SK-N-SH (cell line): ENCODE data around the gene CEACAM1. TPM values are rescaled to one million over a fixed set of nuclear protein-coding genes. Genes with fewer than 3 reads are reported as not detected.

Experiments
- CTCF ChIA-PET: fragments of 300-600, 350-600 bp; formaldehyde crosslinking; extraction: SDS; loops from one replicate; lab custom pipeline; 2021; lab: Yijun Ruan, JAX
- POLR2A ChIA-PET: fragments of 350-600 bp; sonication (Branson Sonifier 250); formaldehyde crosslinking; extraction: SDS; loops from one replicate; lab custom pipeline; 2020; ENCODE audit warnings: antibody characterized with exemption, inconsistent platforms; lab: Yijun Ruan, JAX
- DNase-seq: peaks from one replicate; pipeline ENCODE4 v3.0.0; 2012
- H2AFZ ChIP-seq: fragments of 200-600 bp; sonication (generic); 2 replicates; pipeline ENCODE4 v1.8.1; 2016; ENCODE audit warnings: antibody characterized with exemption, mild to moderate bottlenecking, low read depth
- H3F3A ChIP-seq: fragments of 200-600 bp; sonication (generic); replicated peaks from 2 replicates; pipeline ENCODE3; 2016; ENCODE audit warnings: antibody characterized with exemption, mild to moderate bottlenecking; ENCODE audit not compliant: insufficient read depth
- H3K27ac ChIP-seq, 2 experiments: fragments of 200-500 bp in 1 of 2; fragments of 200-600 bp in 1 of 2; sonication (Bioruptor generic) in 1 of 2; sonication (generic), shearing (Covaris generic) in 1 of 2; 2 replicates each; pipeline versions ENCODE4 v1.5.1 to v1.6.1; 2014 to 2016; ENCODE audit warnings: low read depth in 2 of 2, inconsistent platforms in 1 of 2, low read length in 1 of 2, mild to moderate bottlenecking in 1 of 2, mixed read lengths in 1 of 2
- H3K27me3 ChIP-seq: fragments of 200-600 bp; sonication (generic), shearing (Covaris generic); 2 replicates; pipeline ENCODE4 v1.6.1; 2016; ENCODE audit warnings: mixed run types; ENCODE audit not compliant: insufficient read depth
- H3K36me3 ChIP-seq, 2 experiments: fragments of 200-500 bp in 1 of 2; fragments of 200-600 bp in 1 of 2; sonication (Bioruptor generic) in 1 of 2; sonication (generic) in 1 of 2; replicated peaks in 1 of 2; 2 replicates each; pipeline versions ENCODE3 to v1.5.1; 2014 to 2016; ENCODE audit warnings: low read length in 1 of 2, mild to moderate bottlenecking in 1 of 2; ENCODE audit not compliant: insufficient read depth in 2 of 2, control insufficient read depth in 1 of 2
- H3K4me1 ChIP-seq, 2 experiments: fragments of 200-500 bp in 1 of 2; fragments of 200-600 bp in 1 of 2; sonication (Bioruptor generic) in 1 of 2; sonication (generic), shearing (Covaris generic) in 1 of 2; 2 replicates each; pipeline versions ENCODE4 v1.5.1 to v1.6.1; 2014 to 2016; ENCODE audit warnings: low read depth in 1 of 2, low read length in 1 of 2, mixed run types in 1 of 2; ENCODE audit not compliant: insufficient read depth in 2 of 2, control insufficient read depth in 1 of 2
- H3K4me2 ChIP-seq: fragments of 200-600 bp; sonication (generic), shearing (Covaris generic); 2 replicates; pipeline ENCODE4 v1.6.1; 2017; ENCODE audit warnings: mixed run types
- H3K4me3 ChIP-seq, 2 experiments: fragments of 200-500 bp in 1 of 2; fragments of 200-600 bp in 1 of 2; sonication (Bioruptor generic) in 1 of 2; sonication (generic), shearing (Covaris generic) in 1 of 2; 2 replicates each; pipeline versions ENCODE4 v1.5.1 to v1.8.1; 2014 to 2016; ENCODE audit warnings: low read depth in 2 of 2, inconsistent platforms in 1 of 2, low read length in 1 of 2, mild to moderate bottlenecking in 1 of 2, mixed read lengths in 1 of 2, moderate library complexity in 1 of 2
- H3K79me2 ChIP-seq: fragments of 200-600 bp; sonication (generic); 2 replicates; pipeline ENCODE4 v1.8.1; 2017; ENCODE audit warnings: mild to moderate bottlenecking; ENCODE audit not compliant: insufficient read depth
- H3K9ac ChIP-seq: fragments of 200-600 bp; sonication (generic); 2 replicates; pipeline ENCODE4 v1.6.1; 2017; ENCODE audit warnings: mixed run types
- H3K9me2 ChIP-seq: fragments of 200-600 bp; sonication (generic); 2 replicates; pipeline ENCODE4 v1.6.1; 2017; ENCODE audit warnings: mixed run types
- H3K9me3 ChIP-seq: fragments of 200-600 bp; sonication (generic); 2 replicates; pipeline ENCODE4 v1.6.1; 2017; ENCODE audit warnings: mixed run types, mild to moderate bottlenecking, moderate library complexity
- H4K20me1 ChIP-seq: fragments of 200-600 bp; sonication (generic); 2 replicates; pipeline ENCODE4 v1.6.1; 2017; ENCODE audit warnings: mild to moderate bottlenecking, mixed run types; ENCODE audit not compliant: insufficient read depth
- CHD2 ChIP-seq: fragments of 150-350 bp; IDR thresholded peaks from 2 replicates; pipeline ENCODE4 v1.6.1; 2018; ENCODE audit warnings: low read length; ENCODE audit not compliant: partially characterized antibody
- EP300 ChIP-seq, 2 experiments: IDR thresholded peaks; 2 replicates each; pipeline versions ENCODE4 v1.4.0 to v1.6.1; 2012; ENCODE audit warnings: borderline replicate concordance in 1 of 2, low read depth in 1 of 2, low read length in 1 of 2
- FOSL2 ChIP-seq: IDR thresholded peaks from 2 replicates; pipeline ENCODE4 v1.4.0; 2012; ENCODE audit warnings: low read depth, mild to moderate bottlenecking, moderate library complexity, borderline replicate concordance
- FOXM1 ChIP-seq: IDR thresholded peaks from 2 replicates; pipeline ENCODE4 v1.4.0; 2012; ENCODE audit warnings: low read depth, mild to moderate bottlenecking
- GATA2 ChIP-seq: sonication (generic); formaldehyde crosslinking; IDR thresholded peaks from 2 replicates; pipeline ENCODE4 v1.5.0; 2020; ENCODE audit warnings: mild to moderate bottlenecking, missing genetic modification reagents
- MAX ChIP-seq: IDR thresholded peaks from 2 replicates; pipeline ENCODE4 v1.4.0; 2012; ENCODE audit warnings: low read depth
- MXI1 ChIP-seq: IDR thresholded peaks from 2 replicates; pipeline ENCODE4 v1.6.1; 2012; ENCODE audit warnings: mild to moderate bottlenecking, low read depth, low read length, improper control_type of control experiment
- PBX3 ChIP-seq: IDR thresholded peaks from 2 replicates; pipeline ENCODE4; 2012
- POLR2AphosphoS5 ChIP-seq: IDR thresholded peaks from 2 replicates; pipeline ENCODE4 v1.6.1; 2012; ENCODE audit warnings: low read depth, low read length
- RCOR1 ChIP-seq: fragments of 150-350 bp; IDR thresholded peaks from 2 replicates; pipeline ENCODE4 v1.6.1; 2017; ENCODE audit warnings: antibody characterized with exemption, low read length
- REST ChIP-seq: IDR thresholded peaks from 2 replicates; pipeline ENCODE4 v1.6.1; 2012; ENCODE audit warnings: mild to moderate bottlenecking, low read depth, low read length, moderate library complexity
- RFX5 ChIP-seq: IDR thresholded peaks from 2 replicates; pipeline ENCODE4 v1.6.1; 2012; ENCODE audit warnings: mild to moderate bottlenecking, improper control_type of control experiment, low read length
- RXRA ChIP-seq: IDR thresholded peaks from 2 replicates; pipeline ENCODE4 v1.4.0; 2012; ENCODE audit warnings: low read depth, mild to moderate bottlenecking, borderline replicate concordance
- SIN3A ChIP-seq: IDR thresholded peaks from 2 replicates; pipeline ENCODE4 v1.6.1; 2012; ENCODE audit warnings: low read depth, mild to moderate bottlenecking, low read length, moderate library complexity, borderline replicate concordance
- SMC3 ChIP-seq: IDR thresholded peaks from 2 replicates; pipeline ENCODE4 v1.6.1; 2012; ENCODE audit warnings: low read depth, low read length, improper control_type of control experiment
- TAF1 ChIP-seq: IDR thresholded peaks from 2 replicates; pipeline ENCODE4 v1.6.1; 2012; ENCODE audit warnings: low read depth, mild to moderate bottlenecking, low read length, moderate library complexity, borderline replicate concordance
- TEAD4 ChIP-seq: IDR thresholded peaks from 2 replicates; pipeline ENCODE4 v1.4.0; 2012; ENCODE audit warnings: mild to moderate bottlenecking, borderline replicate concordance; ENCODE audit not compliant: insufficient read depth
- USF1 ChIP-seq: IDR thresholded peaks from 2 replicates; pipeline ENCODE4 v1.4.0; 2012; ENCODE audit warnings: low read depth, borderline replicate concordance
- USF2 ChIP-seq: fragments of 150-350 bp; IDR thresholded peaks from 2 replicates; pipeline ENCODE4 v1.6.1; 2017; ENCODE audit warnings: antibody characterized with exemption, low read length, low read depth, borderline replicate concordance
- ZBTB33 ChIP-seq: IDR thresholded peaks from 2 replicates; pipeline ENCODE4 v1.4.0; 2012; ENCODE audit warnings: low read depth, borderline replicate concordance
- WGBS: methylation state at CpG from one replicate; pipeline ENCODE4 v1.1.6; 2017; ENCODE audit warnings: low lambda C conversion rate; 5-methylcytosine and 5-hydroxymethylcytosine counted together
- polyA plus RNA-seq, 3 experiments: library from polyadenylated mRNA; depleted of rRNA; stranded (reverse); fragments of >200 nt; gene quantifications; 2 replicates each; pipeline ENCODE4 v1.2.3, GENCODE V29; 2012

CEACAM1 gene
- polyA plus RNA-seq, 1 of the 3 experiments (the other 2 are of a cell fraction), result 0.53 TPM

GRCh38 chr19:42475366-42475765 lies 52.9 kb downstream of the CEACAM1 start:
- Histone ChIP-seq H3K9me2 (no peaks in the 10 kb centered on the region), H2AFZ (no peak overlapping the region), H3K27ac (no peak overlapping the region), H3F3A (no peaks in the 10 kb centered on the region), H3K27me3 (no peaks in the 10 kb centered on the region), H3K36me3 (no peaks in the 10 kb centered on the region), H3K79me2 (no peaks in the 10 kb centered on the region), H3K9ac (no peak overlapping the region), H3K4me1 (no peaks in the 10 kb centered on the region), H3K4me3 (no peak overlapping the region), H3K4me2 (no peak overlapping the region), H4K20me1 (no peaks in the 10 kb centered on the region), H3K9me3 (no peaks in the 10 kb centered on the region)
- whole genome bisulfite sequencing, result 72% methylated on average over 4 of the region's 4 CpGs
- ChIA-PET POLR2A (interaction anchor here (1.0 kb wide), 1 partner anchor 8 kb away, joined by 4 read pairs; no protein-coding TSS in a partner anchor), CTCF (interaction anchor here (0.7 to 3.0 kb wide), 4 partner anchors 21 to 92 kb away, joined by 3 to 12 read pairs (median 5); no protein-coding TSS in a partner anchor)
- DNase-seq, result no peak
- no peak for TF ChIP-seq RXRA
- TF ChIP-seq FOSL2, result no peak
- TF ChIP-seq POLR2AphosphoS5, result no peak
- TF ChIP-seq RFX5, result no peak
- TF ChIP-seq EP300 (IDR thresholded peaks at IDR 0.05; ENCODE audit: borderline replicate concordance in 1 of 2, low read depth in 1 of 2, low read length in 1 of 2), result no peak
- no peak for TF ChIP-seq MAX
- no peak for TF ChIP-seq ZBTB33
- no peak for TF ChIP-seq TEAD4
- TF ChIP-seq SMC3, result no peak
- TF ChIP-seq GATA2 (CRISPR knock-in tag), result no peak
- no peak for TF ChIP-seq PBX3
- no peak for TF ChIP-seq REST
- TF ChIP-seq USF2, result no peak
- no peak for TF ChIP-seq FOXM1
- TF ChIP-seq USF1, result no peak
- TF ChIP-seq SIN3A, result no peak
- TF ChIP-seq RCOR1, result no peak
- TF ChIP-seq CHD2, result no peak
- no peak for TF ChIP-seq TAF1
- TF ChIP-seq MXI1, result no peak
